ENCODE results near the gene DDT. TPM values are rescaled to one million over a fixed set of nuclear protein-coding genes. Genes with fewer than 3 reads are reported as not detected.
"Not testable (repeated sequence)": the region's sequence is repeated elsewhere in the genome, so short reads cannot be mapped to it uniquely, and the experiment has no call there.

DDT gene
- total RNA-seq, 1 donor from 2014 or later = 151 TPM

GRCh38 chr22:23989583-23990244 lies 15.5 kb upstream of the DDT start:
- not testable (repeated sequence) for DNase-seq (ENCODE audit: low spot score)

- not testable (repeated sequence) for DNase-seq (ENCODE audit: low spot score)
These were observed 12.4 kb upstream of the DDT start for GRCh38 chr22:23986538-23987178.

DNA sequence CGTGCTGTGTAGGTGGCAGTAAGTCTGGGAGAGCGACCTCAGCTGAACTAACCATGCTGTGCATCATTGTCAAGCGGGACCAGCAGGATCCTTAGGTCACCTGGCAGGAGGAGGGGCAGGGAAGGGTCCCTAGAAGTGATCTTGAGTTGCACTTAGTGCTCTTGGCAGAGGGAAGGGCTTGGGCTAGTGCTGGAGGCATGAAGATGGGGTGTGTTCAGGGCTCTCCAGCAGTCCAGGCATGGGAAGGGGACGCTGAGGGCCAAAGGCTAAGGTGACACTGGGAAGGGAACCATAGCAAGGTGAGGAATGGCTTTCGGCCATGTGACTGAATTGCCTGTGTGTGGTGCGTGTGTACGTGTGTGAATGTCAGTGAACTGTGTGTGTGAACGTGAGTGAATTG lies 11.8 kb upstream of the DDT start:
- not testable (repeated sequence) for DNase-seq (ENCODE audit: low spot score)

- peak; percentile 9 for DNase-seq (ENCODE audit: low spot score)
These were observed 10.2 kb upstream of the DDT start for GRCh38 chr22:23984430-23984829.

DNA sequence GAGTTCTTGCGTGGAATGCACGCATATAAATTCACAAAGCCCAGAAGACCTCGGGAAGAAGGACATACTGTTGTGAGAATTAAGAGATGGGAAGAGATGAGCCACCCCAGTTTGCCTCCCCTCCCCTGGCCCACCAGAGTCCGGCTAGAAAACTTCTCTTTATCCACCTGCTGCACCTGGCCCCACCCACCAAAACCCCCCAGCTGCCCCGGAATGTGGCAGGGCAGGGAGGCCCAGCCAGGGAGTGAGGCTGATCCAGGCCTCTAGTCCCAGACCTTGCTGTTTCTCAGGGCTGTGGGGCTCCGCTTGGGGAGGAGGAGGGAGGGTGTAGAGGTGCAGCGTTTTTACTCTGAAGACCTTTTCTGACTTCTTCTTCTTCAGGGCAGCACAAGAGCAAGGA lies 6.3 kb upstream of the DDT start:
- DNase-seq (ENCODE audit: low spot score) = not testable (repeated sequence)

DNA sequence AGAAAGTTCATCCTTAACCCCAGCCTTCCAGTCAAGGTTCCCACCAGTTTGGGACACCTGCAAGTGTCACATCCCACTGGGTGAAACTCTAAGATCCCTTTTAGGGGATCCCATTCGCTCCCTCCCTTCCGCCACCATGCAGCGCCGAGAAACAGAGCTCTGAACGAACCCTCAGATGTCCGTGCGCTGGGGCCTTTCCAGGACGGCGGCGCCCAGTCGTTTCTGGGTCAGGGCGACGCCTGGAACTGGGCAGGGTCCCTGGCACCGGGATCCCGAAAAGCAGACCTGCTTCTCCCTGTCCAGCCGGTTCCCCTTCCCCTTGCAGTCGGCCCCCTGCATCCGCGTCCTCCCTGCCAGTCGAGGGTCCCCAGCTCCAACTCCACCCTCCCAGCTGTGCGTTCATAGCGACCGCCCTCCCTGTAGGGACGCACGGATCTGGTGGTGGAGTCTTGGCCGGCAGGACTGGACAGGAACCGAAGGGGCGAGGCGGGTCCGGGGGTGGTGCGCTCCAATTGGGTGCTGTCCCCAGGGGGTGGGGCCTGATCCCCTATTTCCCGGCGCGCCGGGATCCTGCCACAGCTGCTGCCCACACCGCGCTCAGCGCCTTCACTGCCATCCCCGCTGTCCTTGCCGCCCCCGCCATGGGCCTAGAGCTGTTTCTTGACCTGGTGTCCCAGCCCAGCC lies 5.5 kb upstream of the DDT start, which contains the start of gene GSTT2:
Gene GSTT2, plus strand, starts transcription at position 578 of the 684 bp plus-strand sequence.
- DNase-seq (ENCODE audit: low spot score) = not testable (repeated sequence)

GRCh38 chr22:23977304-23977703 lies 3.1 kb upstream of the DDT start:
- not testable (repeated sequence) for DNase-seq (ENCODE audit: low spot score)

GRCh38 chr22:23974836-23975352 lies 653 bp upstream of the DDT start:
- not testable (repeated sequence) for DNase-seq (ENCODE audit: low spot score)

DNA sequence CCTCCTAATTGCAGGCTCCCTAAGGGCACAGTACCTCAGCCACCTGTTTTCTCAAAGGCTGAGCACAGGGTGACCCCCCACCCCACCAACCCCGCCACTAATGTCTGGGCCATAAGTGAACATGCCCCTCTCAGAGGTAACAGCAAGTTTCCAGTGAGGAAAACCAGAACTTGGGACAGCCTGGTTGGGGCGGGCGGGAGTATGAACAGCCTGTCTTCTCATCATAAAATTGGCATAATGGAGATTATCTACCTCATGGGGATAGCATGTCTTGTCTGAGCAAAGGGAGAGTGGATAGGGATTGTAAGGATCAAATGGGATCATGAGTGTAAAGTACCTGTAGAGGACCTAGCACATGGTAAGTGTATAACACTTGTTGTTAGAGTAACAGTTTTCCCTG lies 2.3 kb downstream of the DDT start:
- DNase-seq (ENCODE audit: low spot score) = not testable (repeated sequence)

DNA sequence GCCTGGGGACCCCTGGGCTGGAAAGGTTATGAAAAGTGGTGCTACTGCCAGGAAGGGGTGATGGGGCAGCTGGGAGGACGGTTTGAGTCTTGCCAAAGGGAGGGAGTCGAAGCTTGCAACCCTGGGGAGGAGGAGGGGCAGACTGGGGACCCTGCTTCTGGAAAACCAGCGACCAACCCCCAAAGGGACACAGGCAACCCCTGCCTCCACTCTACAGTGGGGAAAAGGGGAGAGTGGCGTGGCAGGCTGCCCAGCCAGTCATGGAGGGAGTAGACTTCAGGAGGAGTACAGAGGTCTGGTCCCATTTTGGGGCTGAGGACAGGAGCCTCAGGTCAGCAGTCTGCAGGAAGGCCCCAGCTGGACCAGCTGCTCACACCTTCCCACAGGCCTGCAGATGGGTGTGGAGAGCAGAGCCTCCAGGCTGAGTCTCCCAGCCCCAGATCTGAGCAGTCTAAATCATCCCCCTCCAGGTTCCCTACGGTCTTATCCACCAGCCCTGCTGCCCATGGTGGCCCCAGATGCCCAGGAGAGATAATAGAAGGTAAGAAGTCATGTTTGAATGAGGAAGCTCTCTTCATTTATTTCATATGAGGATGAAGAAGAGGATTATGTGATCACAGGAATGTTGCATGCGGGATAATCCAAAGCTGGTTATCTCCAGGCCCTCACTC lies 3.3 kb downstream of the DDT start:
- DNase-seq (ENCODE audit: low spot score) = no peak

GRCh38 chr22:23970201-23970641 lies 4.0 kb downstream of the DDT start:
- no peak for DNase-seq (ENCODE audit: low spot score)

DNA sequence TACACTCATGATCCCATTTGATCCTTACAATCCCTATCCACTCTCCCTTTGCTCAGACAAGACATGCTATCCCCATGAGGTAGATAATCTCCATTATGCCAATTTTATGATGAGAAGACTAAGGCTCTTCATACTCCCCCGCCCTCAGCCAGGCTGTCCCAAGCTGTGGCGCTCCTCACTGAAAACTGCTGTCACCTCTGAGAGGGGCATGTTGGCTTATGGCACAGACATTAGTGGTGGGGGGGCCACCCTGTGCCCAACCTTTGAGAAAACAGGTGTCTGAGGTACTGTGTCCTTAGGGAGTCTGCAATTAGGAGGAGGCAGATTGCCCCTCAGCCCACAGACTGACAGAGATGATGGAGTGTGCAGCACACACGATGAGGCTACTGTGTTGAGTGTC lies 5.2 kb downstream of the DDT start:
- no peak for DNase-seq (ENCODE audit: low spot score)

DNA sequence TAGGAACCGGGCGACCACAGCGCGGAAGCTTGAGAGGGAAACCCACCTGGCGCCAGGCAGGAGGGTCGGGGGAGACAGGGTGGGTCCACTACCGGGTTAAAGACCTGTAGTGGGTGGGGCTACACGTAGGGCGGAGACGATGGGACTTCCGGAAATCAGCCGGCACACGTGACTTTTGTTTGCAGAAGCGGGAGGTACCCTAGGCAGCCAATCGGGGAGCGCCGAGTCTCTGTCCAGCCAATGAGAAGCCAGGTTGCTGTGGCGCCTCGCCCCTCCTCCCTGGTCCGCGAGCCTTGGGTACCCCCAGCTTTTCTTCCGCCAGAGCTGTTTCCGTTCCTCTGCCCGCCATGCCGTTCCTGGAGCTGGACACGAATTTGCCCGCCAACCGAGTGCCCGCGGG lies 7.7 kb downstream of the DDT start, which contains the start of gene DDTL:
Gene DDTL, plus strand, starts transcription at position 321 of the 400 bp plus-strand sequence. Its CDS starts 27 bp downstream, at position 348.
- DNase-seq (ENCODE audit: low spot score) = not testable (repeated sequence)

DNA sequence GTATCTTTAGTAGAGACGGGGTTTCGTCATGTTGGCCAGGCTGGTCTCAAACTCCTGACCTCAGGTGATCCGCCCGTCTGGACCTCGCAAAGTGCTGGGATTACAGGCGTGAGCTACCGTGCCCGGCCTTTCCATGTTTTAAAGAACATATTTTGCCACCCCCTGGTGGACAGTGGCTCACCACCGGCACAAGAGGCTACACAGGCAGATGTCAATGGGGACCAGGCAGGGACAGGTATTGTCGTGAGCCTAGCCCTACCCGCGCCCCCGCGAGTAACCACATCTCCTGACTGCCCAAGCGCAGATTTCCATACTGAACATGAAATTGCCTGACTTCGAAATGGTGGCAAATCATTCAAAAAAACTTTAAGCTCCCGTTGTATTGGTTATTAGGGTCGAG lies 8.1 kb downstream of the DDT start:
- not testable (repeated sequence) for DNase-seq (ENCODE audit: low spot score)

GRCh38 chr22:23961084-23961771 lies 13.0 kb downstream of the DDT start, which contains the start of gene GSTT2B:
Gene GSTT2B, minus strand, starts transcription at chr22:23961195. Its CDS starts 64 bp downstream, at chr22:23961131.
- not testable (repeated sequence) for DNase-seq (ENCODE audit: low spot score)

DNA sequence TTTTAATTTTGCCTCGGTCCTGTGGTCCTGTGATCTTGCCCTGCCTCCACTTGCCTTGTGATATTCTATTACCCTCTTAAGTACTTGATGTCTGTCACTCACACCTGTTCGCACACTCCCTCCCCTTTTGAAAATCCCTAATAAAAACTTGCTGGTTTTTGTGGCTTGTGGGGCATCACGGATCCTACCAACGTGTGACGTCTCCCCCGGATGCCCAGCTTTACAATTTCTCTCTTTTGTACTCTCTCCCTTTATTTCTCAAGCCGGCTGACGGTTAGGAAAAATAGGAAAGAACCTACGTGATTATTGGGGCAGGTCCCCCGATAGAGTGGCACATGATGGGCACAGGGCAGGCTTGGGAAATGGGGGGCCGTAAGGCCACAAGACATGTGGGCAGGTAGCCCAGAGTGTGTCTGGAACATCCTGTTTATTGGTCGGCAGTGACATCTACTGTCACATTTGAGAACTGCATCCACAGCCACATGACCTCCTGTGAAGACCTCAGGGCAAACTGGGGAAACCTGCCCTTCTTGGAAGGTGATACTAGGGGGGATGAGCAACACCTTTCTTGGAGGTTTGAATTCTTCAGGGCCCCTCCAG lies 17.8 kb downstream of the DDT start:
- DNase-seq (ENCODE audit: low spot score) = peak; percentile 87

GRCh38 chr22:23955886-23956285 lies 18.4 kb downstream of the DDT start:
- not testable (repeated sequence) for DNase-seq (ENCODE audit: low spot score)

- DNase-seq (ENCODE audit: low spot score) = not testable (repeated sequence)
These were observed 19.3 kb downstream of the DDT start for GRCh38 chr22:23954991-23955305.

DNA sequence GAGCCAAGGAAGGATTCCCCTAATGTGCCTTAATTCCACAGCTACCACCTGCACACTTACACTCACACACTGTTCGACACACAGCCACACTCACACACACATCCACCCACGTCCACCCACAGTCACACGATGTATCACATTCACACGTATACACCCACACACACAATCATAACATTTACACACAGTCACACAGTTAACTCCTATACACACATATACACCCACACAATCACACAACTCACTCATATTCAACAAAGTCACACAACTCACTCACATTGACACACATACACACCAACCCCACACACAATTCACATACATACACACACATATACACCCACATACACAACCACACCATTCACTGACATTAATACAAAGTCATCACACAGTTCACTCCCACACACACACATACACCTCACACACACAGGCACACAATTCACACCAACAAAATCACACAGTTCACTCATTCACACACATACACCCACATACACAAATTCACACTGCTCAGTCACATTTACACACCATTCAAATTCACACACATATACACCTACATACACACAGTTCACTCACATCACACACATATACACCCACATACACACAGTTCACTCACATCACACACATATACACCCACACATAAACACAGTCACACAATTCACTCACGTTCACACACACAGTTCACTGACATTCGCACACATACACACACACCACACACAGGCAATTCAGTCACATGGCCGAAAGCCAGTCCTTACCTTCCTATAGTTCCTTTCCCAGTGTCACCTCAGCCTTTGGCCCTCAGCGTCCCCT lies 19.8 kb downstream of the DDT start:
- DNase-seq (ENCODE audit: low spot score) = not testable (repeated sequence)

DNA sequence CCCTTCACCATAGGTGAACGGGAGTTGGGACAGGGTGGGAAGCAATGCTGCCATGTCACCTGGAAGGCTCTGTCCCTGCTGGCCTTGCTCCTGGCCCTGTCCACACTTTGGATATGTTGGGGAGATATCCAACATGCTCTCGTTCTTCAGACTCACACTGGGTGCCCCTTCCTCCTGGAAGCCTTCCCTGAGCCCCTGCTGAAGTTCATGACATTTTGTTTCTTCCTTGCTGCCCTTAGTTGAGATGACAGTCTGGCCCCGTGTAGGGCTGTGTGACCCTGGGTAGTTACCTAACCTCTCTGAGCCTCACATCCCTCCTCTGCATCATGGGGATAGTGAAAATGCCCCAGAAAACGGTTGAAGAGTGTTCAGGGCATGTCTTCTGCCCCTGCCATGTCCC lies 20.8 kb downstream of the DDT start:
- not testable (repeated sequence) for DNase-seq (ENCODE audit: low spot score)
